Measurements from ENCODE around the gene PAFAH1B2. TPM values are rescaled to one million over a fixed set of nuclear protein-coding genes. Genes with fewer than 3 reads are reported as not detected.

The PAFAH1B2 gene
- total and polyA plus RNA-seq, 4 experiments from 2014 or later = 16.4 to 64.2 (median 42.7) TPM

GRCh38 chr11:117157507-117157906 is 13.4 kb downstream of the PAFAH1B2 start:
- Histone ChIP-seq H3K27ac (ENCODE audit: low read depth, low read length) (no peak overlapping the region), H3K4me1 (ENCODE audit: insufficient read depth, low read length) (no peaks in the 10 kb centered on the region), H3K27me3 (ENCODE audit: insufficient read depth, low read length) (no peaks in the 10 kb centered on the region), H3K36me3 (ENCODE audit: insufficient read depth, low read length) (peaks cover 25% of the 10 kb centered on the region), H3K4me3 (ENCODE audit: low read length in 2 of 2) (no peak overlapping the region), H3K9me3 (ENCODE audit: control insufficient read depth in 1 of 2, low read length in 2 of 2) (no peaks in the 10 kb centered on the region)
- ChIA-PET CTCF (ENCODE audit: partially characterized antibody) (no interaction called here), POLR2A (ENCODE audit: partially characterized antibody) (no interaction called here)
- H3K27ac Mint-ChIP-seq = peak overlapping the region in 4 of 7 donors; percentile 24 to 69 (median 48)
- intact Hi-C loops (cut with micrococcal nuclease) = no loop called here
- no peak overlapping the region for H3K4me3 Mint-ChIP-seq
- peaks cover 8 to 60% of the 10 kb centered on the region in 2 donors for H3K36me3 Mint-ChIP-seq
- no peaks in the 10 kb centered on the region for H3K27me3 Mint-ChIP-seq
- no peak for DNase-seq
- H3K4me1 Mint-ChIP-seq = peaks cover 4 to 26% (median 13%) of the 10 kb centered on the region in 4 donors
- no peaks in the 10 kb centered on the region for H3K9me3 Mint-ChIP-seq

DNA sequence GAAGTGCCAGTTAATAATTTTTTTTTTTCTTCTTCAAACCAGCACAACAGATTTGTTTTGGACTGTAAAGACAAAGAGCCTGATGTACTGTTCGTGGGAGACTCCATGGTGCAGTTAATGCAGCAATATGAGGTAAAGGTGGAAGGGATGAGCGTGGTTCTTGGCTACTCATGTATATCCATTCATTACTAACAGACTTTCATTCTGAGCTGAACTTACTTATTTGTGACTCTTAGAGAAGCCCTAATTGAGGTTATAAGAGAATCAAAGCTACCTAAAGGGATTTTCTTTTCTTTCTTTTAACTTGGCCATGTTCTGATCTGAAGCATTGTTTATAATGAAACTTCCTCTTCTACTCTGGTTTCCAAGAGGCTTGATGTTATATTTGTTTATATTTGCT is 15.8 kb downstream of the PAFAH1B2 start:
- intact Hi-C loops (cut with micrococcal nuclease) = no loop called here
- Mint-ChIP-seq H3K36me3 (peaks cover 21 to 64% of the 10 kb centered on the region in 2 donors), H3K9me3 (no peaks in the 10 kb centered on the region), H3K4me1 (peaks cover 0 to 21% (median 9%) of the 10 kb centered on the region in 4 donors), H3K27ac (peak overlapping the region in 2 of 7 donors; percentile 16 to 73), H3K4me3 (no peak overlapping the region), H3K27me3 (no peaks in the 10 kb centered on the region)
- Histone ChIP-seq H3K4me3 (ENCODE audit: low read length in 2 of 2) (no peak overlapping the region), H3K27me3 (ENCODE audit: insufficient read depth, low read length) (no peaks in the 10 kb centered on the region), H3K4me1 (ENCODE audit: insufficient read depth, low read length) (no peaks in the 10 kb centered on the region), H3K27ac (ENCODE audit: low read depth, low read length) (no peak overlapping the region), H3K9me3 (ENCODE audit: control insufficient read depth in 1 of 2, low read length in 2 of 2) (no peaks in the 10 kb centered on the region), H3K36me3 (ENCODE audit: insufficient read depth, low read length) (peaks cover 35% of the 10 kb centered on the region)
- DNase-seq = no peak
- CTCF ChIA-PET (ENCODE audit: partially characterized antibody) = interaction anchor here (1.1 kb wide), 1 partner anchor 67 kb away, joined by 3 read pairs; no protein-coding TSS in a partner anchor
- POLR2A ChIA-PET (ENCODE audit: partially characterized antibody) = interaction anchor here (1.7 kb wide), 1 partner anchor 16 kb away, joined by 6 read pairs; the partner anchor contains the start of gene PAFAH1B2

DNA sequence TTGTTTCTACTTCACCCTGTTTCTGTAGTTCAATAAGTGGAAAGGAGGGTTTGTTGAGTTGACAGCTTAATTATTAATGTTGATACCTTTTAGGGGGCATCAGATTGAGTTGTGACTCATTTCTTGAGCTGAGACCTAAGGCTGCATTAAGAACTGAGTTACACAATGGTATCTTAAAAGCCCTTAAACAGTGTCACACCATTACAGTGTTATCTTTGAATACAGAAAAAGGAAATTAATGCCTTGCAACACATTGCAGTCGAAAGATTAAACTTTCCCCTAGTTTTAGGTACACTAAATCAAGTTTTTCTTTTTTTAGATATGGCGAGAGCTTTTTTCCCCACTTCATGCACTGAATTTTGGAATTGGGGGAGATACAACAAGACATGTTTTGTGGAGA is 16.7 kb downstream of the PAFAH1B2 start:
- no peaks in the 10 kb centered on the region for H3K27me3 Mint-ChIP-seq
- peaks cover 27 to 66% of the 10 kb centered on the region in 2 donors for H3K36me3 Mint-ChIP-seq
- DNase-seq = no peak
- Histone ChIP-seq H3K9me3 (ENCODE audit: control insufficient read depth in 1 of 2, low read length in 2 of 2) (no peaks in the 10 kb centered on the region), H3K4me1 (ENCODE audit: insufficient read depth, low read length) (no peaks in the 10 kb centered on the region), H3K27ac (ENCODE audit: low read depth, low read length) (no peak overlapping the region), H3K4me3 (ENCODE audit: low read length in 2 of 2) (no peak overlapping the region), H3K27me3 (ENCODE audit: insufficient read depth, low read length) (no peaks in the 10 kb centered on the region), H3K36me3 (ENCODE audit: insufficient read depth, low read length) (peaks cover 38% of the 10 kb centered on the region)
- POLR2A ChIA-PET (ENCODE audit: partially characterized antibody) = interaction anchor here (1.7 to 1.9 kb wide), 2 partner anchors 17 to 18 kb away, joined by 6 to 9 read pairs; partner anchors contain the start of genes PAFAH1B2 and SIDT2
- peak overlapping the region in 5 of 7 donors; percentile 18 to 60 (median 53) for H3K27ac Mint-ChIP-seq
- intact Hi-C loops (cut with micrococcal nuclease) = no loop called here
- H3K9me3 Mint-ChIP-seq = no peaks in the 10 kb centered on the region
- peaks cover 0 to 21% (median 8%) of the 10 kb centered on the region in 4 donors for H3K4me1 Mint-ChIP-seq
- CTCF ChIA-PET (ENCODE audit: partially characterized antibody) = interaction anchor here (1.1 kb wide), 1 partner anchor 66 kb away, joined by 3 read pairs; no protein-coding TSS in a partner anchor
- H3K4me3 Mint-ChIP-seq = no peak overlapping the region

GRCh38 chr11:117166491-117166890 is 22.4 kb downstream of the PAFAH1B2 start:
- H3K27ac Mint-ChIP-seq = peak overlapping the region in 3 of 7 donors; percentile 11 to 72 (median 29)
- peaks cover 42 to 72% of the 10 kb centered on the region in 2 donors for H3K36me3 Mint-ChIP-seq
- Histone ChIP-seq H3K27me3 (ENCODE audit: insufficient read depth, low read length) (no peaks in the 10 kb centered on the region), H3K9me3 (ENCODE audit: control insufficient read depth in 1 of 2, low read length in 2 of 2) (no peaks in the 10 kb centered on the region), H3K27ac (ENCODE audit: low read depth, low read length) (no peak overlapping the region), H3K4me3 (ENCODE audit: low read length in 2 of 2) (no peak overlapping the region), H3K36me3 (ENCODE audit: insufficient read depth, low read length) (peaks cover 55% of the 10 kb centered on the region), H3K4me1 (ENCODE audit: insufficient read depth, low read length) (no peaks in the 10 kb centered on the region)
- no peak overlapping the region for H3K4me3 Mint-ChIP-seq
- H3K9me3 Mint-ChIP-seq = no peaks in the 10 kb centered on the region
- no peaks in the 10 kb centered on the region for H3K27me3 Mint-ChIP-seq
- POLR2A ChIA-PET (ENCODE audit: partially characterized antibody) = interaction anchor here (1.4 kb wide), 1 partner anchor 12 kb away, joined by 3 read pairs; the partner anchor contains the start of gene SIDT2
- CTCF ChIA-PET (ENCODE audit: partially characterized antibody) = no interaction called here
- intact Hi-C loops (cut with micrococcal nuclease) = no loop called here
- DNase-seq = no peak
- no peaks in the 10 kb centered on the region for H3K4me1 Mint-ChIP-seq

DNA sequence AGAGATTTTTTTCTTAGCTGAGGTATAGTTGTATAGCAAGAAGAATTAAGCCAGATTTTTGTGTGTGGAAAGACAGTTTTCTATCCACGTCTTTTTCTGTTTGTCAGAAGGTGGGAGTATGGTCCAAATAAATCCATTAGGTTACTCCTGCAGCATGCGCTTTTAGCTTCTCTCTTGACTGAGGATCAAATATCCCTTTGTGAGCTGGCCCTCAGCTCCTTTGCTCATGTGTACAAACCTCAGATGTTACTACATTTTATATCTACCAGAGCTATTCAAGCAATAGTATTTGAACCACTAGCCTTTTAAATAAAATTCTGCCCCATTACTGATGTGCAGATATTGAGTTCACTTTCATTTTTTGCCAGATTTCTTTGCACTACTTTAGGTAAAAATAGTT is 25.6 kb downstream of the PAFAH1B2 start:
- intact Hi-C loops (cut with micrococcal nuclease) = no loop called here
- H3K27ac Mint-ChIP-seq = peak overlapping the region in 1 of 7 donors; percentile 6

DNA sequence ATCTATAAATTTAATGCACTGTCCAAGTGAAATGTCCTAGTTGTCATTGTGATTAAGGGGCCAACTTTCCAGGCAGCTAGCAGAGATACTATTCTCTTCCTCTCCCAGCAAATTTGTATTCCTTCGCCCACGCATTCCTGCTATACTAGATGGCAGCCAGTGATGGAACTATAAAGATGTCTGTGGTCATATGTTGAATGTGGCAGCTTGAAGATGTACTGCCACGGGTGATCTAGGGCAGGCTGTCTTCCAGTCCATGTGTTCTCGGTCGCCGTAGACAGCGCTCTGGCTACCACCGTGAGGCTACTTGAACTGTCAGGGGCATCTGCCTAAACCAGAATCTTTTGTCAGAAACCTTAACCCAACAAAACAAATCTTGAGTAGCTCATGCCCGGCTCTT is 26.1 kb downstream of the PAFAH1B2 start:
- no peaks in the 10 kb centered on the region for H3K27me3 Mint-ChIP-seq
- no peaks in the 10 kb centered on the region for H3K9me3 Mint-ChIP-seq
- Histone ChIP-seq H3K4me3 (ENCODE audit: low read length in 2 of 2) (no peak overlapping the region), H3K36me3 (ENCODE audit: insufficient read depth, low read length) (peaks cover 28% of the 10 kb centered on the region), H3K27ac (ENCODE audit: low read depth, low read length) (no peak overlapping the region), H3K27me3 (ENCODE audit: insufficient read depth, low read length) (no peaks in the 10 kb centered on the region), H3K4me1 (ENCODE audit: insufficient read depth, low read length) (peaks cover 3% of the 10 kb centered on the region), H3K9me3 (ENCODE audit: control insufficient read depth in 1 of 2, low read length in 2 of 2) (no peaks in the 10 kb centered on the region)
- DNase-seq = no peak
- ChIA-PET POLR2A (ENCODE audit: partially characterized antibody) (interaction anchor here (0.5 kb wide), 1 partner anchor 262 kb away, joined by 3 read pairs; no protein-coding TSS in a partner anchor), CTCF (ENCODE audit: partially characterized antibody) (interaction anchor here (1.7 kb wide), 1 partner anchor 10 kb away, joined by 5 read pairs; no protein-coding TSS in a partner anchor)
- H3K4me3 Mint-ChIP-seq = no peak overlapping the region
- H3K27ac Mint-ChIP-seq = peak overlapping the region in 1 of 7 donors; percentile 49
- peaks cover 27 to 46% of the 10 kb centered on the region in 2 donors for H3K36me3 Mint-ChIP-seq
- intact Hi-C loops (cut with micrococcal nuclease) = no loop called here
- peaks cover 0 to 9% (median 3%) of the 10 kb centered on the region in 4 donors for H3K4me1 Mint-ChIP-seq

More for the DNA sequence above, 25.6 kb downstream of the PAFAH1B2 start:
- DNase-seq = no peak
- Mint-ChIP-seq H3K4me1 (peaks cover 0 to 9% (median 3%) of the 10 kb centered on the region in 4 donors), H3K9me3 (no peaks in the 10 kb centered on the region), H3K27me3 (no peaks in the 10 kb centered on the region), H3K36me3 (peaks cover 28 to 48% of the 10 kb centered on the region in 2 donors), H3K4me3 (no peak overlapping the region)
- ChIA-PET POLR2A (ENCODE audit: partially characterized antibody) (interaction anchor here (0.8 kb wide), 1 partner anchor 9 kb away, joined by 3 read pairs; the partner anchor contains the start of gene SIDT2), CTCF (ENCODE audit: partially characterized antibody) (interaction anchor here (1.1 to 1.7 kb wide), 2 partner anchors 10 to 58 kb away, joined by 3 to 5 read pairs; no protein-coding TSS in a partner anchor)
- Histone ChIP-seq H3K4me3 (ENCODE audit: low read length in 2 of 2) (no peak overlapping the region), H3K27me3 (ENCODE audit: insufficient read depth, low read length) (no peaks in the 10 kb centered on the region), H3K9me3 (ENCODE audit: control insufficient read depth in 1 of 2, low read length in 2 of 2) (no peaks in the 10 kb centered on the region), H3K27ac (ENCODE audit: low read depth, low read length) (no peak overlapping the region), H3K36me3 (ENCODE audit: insufficient read depth, low read length) (peaks cover 28% of the 10 kb centered on the region), H3K4me1 (ENCODE audit: insufficient read depth, low read length) (peaks cover 3% of the 10 kb centered on the region)

DNA sequence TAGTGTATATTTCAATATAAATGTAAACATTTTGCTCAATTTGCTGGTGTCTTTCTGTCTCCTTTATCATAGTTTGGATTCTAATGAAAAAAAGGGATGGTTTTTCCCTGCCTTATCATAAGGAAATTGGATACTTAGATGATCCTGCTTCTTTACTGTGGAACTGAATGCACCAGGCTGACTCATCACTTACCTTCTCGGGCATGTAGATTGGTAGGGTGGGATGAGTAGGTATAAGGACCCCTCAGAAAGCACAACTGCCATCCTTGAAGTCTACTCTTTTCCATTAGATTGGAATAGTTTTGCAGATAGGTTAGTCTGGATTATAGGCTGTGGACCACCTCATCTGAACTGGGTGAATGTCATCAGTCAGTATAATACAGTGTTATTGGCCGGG is 26.9 kb downstream of the PAFAH1B2 start:
- intact Hi-C loops (cut with micrococcal nuclease) = no loop called here
- Histone ChIP-seq H3K4me1 (ENCODE audit: insufficient read depth, low read length) (peaks cover 3% of the 10 kb centered on the region), H3K4me3 (ENCODE audit: low read length in 2 of 2) (no peak overlapping the region), H3K27me3 (ENCODE audit: insufficient read depth, low read length) (no peaks in the 10 kb centered on the region), H3K36me3 (ENCODE audit: insufficient read depth, low read length) (peaks cover 21% of the 10 kb centered on the region), H3K27ac (ENCODE audit: low read depth, low read length) (no peak overlapping the region), H3K9me3 (ENCODE audit: control insufficient read depth in 1 of 2, low read length in 2 of 2) (no peaks in the 10 kb centered on the region)
- DNase-seq = no peak
- no peaks in the 10 kb centered on the region for H3K27me3 Mint-ChIP-seq
- POLR2A ChIA-PET (ENCODE audit: partially characterized antibody) = interaction anchor here (1.4 to 2.5 kb wide), 2 partner anchors 27 to 318 kb away, joined by 5 to 11 read pairs; partner anchors contain the start of gene PAFAH1B2
- peak overlapping the region in 4 of 7 donors; percentile 13 to 69 (median 28) for H3K27ac Mint-ChIP-seq
- H3K36me3 Mint-ChIP-seq = peaks cover 20 to 39% of the 10 kb centered on the region in 2 donors
- H3K9me3 Mint-ChIP-seq = no peaks in the 10 kb centered on the region
- no peak overlapping the region for H3K4me3 Mint-ChIP-seq
- peaks cover 0 to 9% (median 3%) of the 10 kb centered on the region in 4 donors for H3K4me1 Mint-ChIP-seq
- CTCF ChIA-PET (ENCODE audit: partially characterized antibody) = interaction anchor here (1.7 kb wide), 1 partner anchor 9 kb away, joined by 5 read pairs; no protein-coding TSS in a partner anchor
